Right atrium auricular region (tissue), 2 donors: ENCODE results near the gene OR5M10. TPM values are rescaled to one million over a fixed set of nuclear protein-coding genes. Genes with fewer than 3 reads are reported as not detected.

ENCODE experiments used
- DNase-seq: peaks from one replicate; pipeline ENCODE4 v3.0.0-alpha.2; 2019; ENCODE audit warnings: low spot score
- H3K27ac ChIP-seq, 2 donors: fragments of 200-600 bp; sonication (generic); 1 replicate in 1 of 2; 2 replicates in 1 of 2; pipeline ENCODE4 v1.5.1; 2016 to 2019
- H3K27me3 ChIP-seq, 2 donors: fragments of 200-600 bp; sonication (generic); one replicate each; pipeline versions ENCODE4 v1.5.1 to v1.6.0; 2017 to 2019
- H3K36me3 ChIP-seq: fragments of 200-600 bp; sonication (generic); one replicate; pipeline ENCODE4 v1.5.1; 2016
- H3K4me1 ChIP-seq, 2 donors: fragments of 200-600 bp; sonication (generic); one replicate each; pipeline versions ENCODE4 v1.5.1 to v1.6.0; 2017 to 2019
- H3K4me3 ChIP-seq, 2 donors: fragments of 200-600 bp; sonication (generic); 1 replicate in 1 of 2; 2 replicates in 1 of 2; pipeline ENCODE4 v1.5.1; 2017 to 2019; ENCODE audit warnings: mild to moderate bottlenecking in 1 of 2, moderate library complexity in 1 of 2
- H3K9me3 ChIP-seq, 2 donors: fragments of 200-600 bp; sonication (generic); one replicate each; pipeline ENCODE4 v1.5.1; 2019
- CTCF ChIP-seq, 2 donors: fragments of 200-600 bp; sonication (generic); IDR thresholded peaks; one replicate each; pipeline ENCODE4 v1.5.1; 2019; ENCODE audit warnings: antibody characterized with exemption in 2 of 2
- total RNA-seq, 2 donors: library from RNA; depleted of rRNA; stranded (reverse); fragments of >200 nt; gene quantifications; one replicate each; pipeline ENCODE4 v1.1.0, GENCODE V29; 2016

The OR5M10 gene
- total RNA-seq, 2 donors from 2014 or later: not detected

DNA sequence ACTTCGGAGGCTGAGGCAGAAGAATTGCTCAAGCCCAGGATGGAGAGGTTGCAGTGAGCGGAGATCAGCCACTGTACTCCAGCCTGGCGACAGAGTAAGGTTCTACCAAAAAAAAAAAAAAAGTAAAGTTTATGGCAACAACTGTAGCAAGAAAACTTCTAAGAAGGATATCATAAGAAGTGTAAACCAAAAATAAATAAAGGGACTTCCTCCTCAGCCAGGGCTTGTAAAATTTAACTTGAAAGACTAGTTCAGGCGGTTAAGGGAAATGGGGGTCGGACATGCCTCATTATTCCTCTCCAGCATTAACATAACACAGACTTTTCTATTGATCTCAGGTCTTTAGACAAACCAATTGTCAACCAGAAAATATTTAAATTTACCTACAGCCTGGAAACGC is 32.0 kb downstream of the OR5M10 start:
- Histone ChIP-seq H3K9me3 (peaks cover 0 to 5% of the 10 kb centered on the region in 2 donors), H3K27me3 (no peaks in the 10 kb centered on the region), H3K4me1 (no peaks in the 10 kb centered on the region), H3K4me3 (no peak overlapping the region), H3K27ac (no peak overlapping the region), H3K36me3 (no peaks in the 10 kb centered on the region)
- DNase-seq: no peak
- TF ChIP-seq CTCF (IDR thresholded peaks at IDR 0.05): no peak

GRCh38 chr11:56543739-56544138 is 33.8 kb downstream of the OR5M10 start:
- Histone ChIP-seq H3K4me1 (no peaks in the 10 kb centered on the region), H3K27me3 (no peaks in the 10 kb centered on the region), H3K36me3 (no peaks in the 10 kb centered on the region), H3K4me3 (no peak overlapping the region), H3K9me3 (peaks cover 0 to 5% of the 10 kb centered on the region in 2 donors), H3K27ac (no peak overlapping the region)
- DNase-seq: no peak
- TF ChIP-seq CTCF (IDR thresholded peaks at IDR 0.05): no peak

DNA sequence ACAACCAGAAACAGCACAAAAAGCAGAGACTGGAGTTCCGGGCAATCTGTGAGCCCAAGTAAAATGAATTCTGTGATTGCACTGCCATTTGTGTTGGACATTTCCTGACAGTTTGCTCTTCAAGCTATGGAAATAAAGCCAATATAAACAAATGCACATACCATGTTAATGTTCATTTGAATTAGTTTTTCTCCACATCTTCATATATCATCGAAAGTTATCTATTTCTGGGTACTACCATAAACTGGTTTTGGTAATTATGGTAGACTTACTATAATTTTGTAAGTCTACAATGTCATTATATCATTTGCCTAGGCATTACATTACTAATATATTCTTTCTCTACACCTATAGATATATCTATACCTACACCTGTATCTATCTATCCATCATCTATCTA is 34.4 kb downstream of the OR5M10 start, which contains the start of gene OR5M11:
OR5M11 (minus strand) TSS at position 101 of the 400 bp plus-strand sequence; CDS start at position 101, 0 bp downstream.
- Histone ChIP-seq H3K4me3 (no peak within 1 kb of the TSS), H3K36me3 (no peaks in the 10 kb centered on the region), H3K4me1 (no peaks in the 10 kb centered on the region), H3K9me3 (no peaks in the 10 kb centered on the region), H3K27me3 (no peaks in the 10 kb centered on the region), H3K27ac (no peak within 1 kb of the TSS)
- DNase-seq: no peak
- no peak for TF ChIP-seq CTCF (IDR thresholded peaks at IDR 0.05)

DNA sequence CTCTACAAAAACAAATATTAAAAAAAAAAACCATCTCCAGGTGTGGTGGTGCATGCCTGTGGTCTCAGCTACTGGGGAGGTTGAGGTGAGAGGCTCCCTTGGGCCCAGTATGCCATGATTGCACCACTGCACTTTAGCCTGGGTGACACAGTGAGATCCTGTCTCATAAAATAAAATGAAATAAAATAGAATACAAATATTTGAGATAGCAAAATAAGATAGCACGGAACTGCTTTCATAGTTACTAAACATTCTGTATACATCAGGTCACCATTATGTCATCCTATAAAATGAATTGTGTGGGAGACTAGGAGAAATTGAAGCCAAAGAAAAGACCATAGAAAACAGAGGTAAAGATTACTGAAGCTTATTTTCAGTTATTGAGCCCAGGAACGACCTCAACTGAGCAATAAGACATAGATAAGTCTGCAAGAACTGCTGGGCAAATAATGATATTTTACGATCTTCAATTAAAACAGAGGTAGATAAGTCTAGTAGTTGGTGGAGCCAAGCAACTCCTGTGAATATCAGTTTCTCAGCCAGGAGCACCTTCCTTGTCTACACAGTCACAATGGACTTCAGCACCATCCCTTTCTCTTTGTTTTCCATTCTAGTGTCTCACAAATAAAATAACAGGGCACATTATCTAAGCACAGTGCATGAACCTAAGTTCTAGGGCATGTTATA is 44.3 kb downstream of the OR5M10 start:
- Histone ChIP-seq H3K9me3 (no peaks in the 10 kb centered on the region), H3K27me3 (no peaks in the 10 kb centered on the region), H3K4me3 (no peak overlapping the region), H3K36me3 (no peaks in the 10 kb centered on the region), H3K27ac (no peak overlapping the region), H3K4me1 (no peaks in the 10 kb centered on the region)
- TF ChIP-seq CTCF (IDR thresholded peaks at IDR 0.05): no peak
- DNase-seq: no peak

- Histone ChIP-seq H3K4me3 (no peak overlapping the region), H3K27ac (no peak overlapping the region), H3K27me3 (no peaks in the 10 kb centered on the region), H3K36me3 (no peaks in the 10 kb centered on the region), H3K9me3 (no peaks in the 10 kb centered on the region), H3K4me1 (no peaks in the 10 kb centered on the region)
- no peak for TF ChIP-seq CTCF (IDR thresholded peaks at IDR 0.05)
- DNase-seq: no peak
Observed at GRCh38 chr11:56531856-56532255, 45.7 kb downstream of the OR5M10 start.

Other genes starting within 250 kb of the OR5M10 start
- gene OR8K1, start 231.7 kb downstream of the OR5M10 start, total RNA-seq: not detected
- gene OR8J1, start 223.4 kb downstream of the OR5M10 start, total RNA-seq: not detected
- not detected for gene OR8U1, start 202.1 kb downstream of the OR5M10 start, total RNA-seq
- not detected for gene OR5AL1, start 165.0 kb downstream of the OR5M10 start, total RNA-seq
- not detected for gene OR5M3, start 104.4 kb downstream of the OR5M10 start, total RNA-seq
- gene OR5M8, start 86.4 kb downstream of the OR5M10 start, total RNA-seq: not detected
- not detected for gene OR5M11, start 34.5 kb downstream of the OR5M10 start, total RNA-seq
- gene OR5M1, start 37.2 kb upstream of the OR5M10 start, total RNA-seq: not detected
- not detected for gene OR5AP2, start 64.7 kb upstream of the OR5M10 start, total RNA-seq
- gene OR5AR1, start 86.0 kb upstream of the OR5M10 start, total RNA-seq: not detected
- not detected for gene OR9G1, start 121.4 kb upstream of the OR5M10 start, total RNA-seq
- not detected for gene OR9G4, start 171.0 kb upstream of the OR5M10 start, total RNA-seq